ENCODE results near the gene TMEM95.

TMEM95 gene

GRCh38 chr17:7388856-7389255, 33.9 kb downstream of the TMEM95 start:
- no peak for ATAC-seq
- TF ChIP-seq GLIS3 (CRISPR knock-in tag; IDR thresholded peaks at IDR 0.05) (no peak), ZFP3 (CRISPR knock-in tag; IDR thresholded peaks at IDR 0.05) (no peak), CREB5 (CRISPR knock-in tag; IDR thresholded peaks at IDR 0.05; ENCODE audit: low read depth) (no peak), ESRRG (CRISPR knock-in tag; IDR thresholded peaks at IDR 0.05) (no peak), ZNF565 (CRISPR knock-in tag; conservative IDR thresholded peaks at IDR 0.05; ENCODE audit: low read depth) (no peak), RARB (CRISPR knock-in tag; IDR thresholded peaks at IDR 0.05) (no peak), BACH2 (CRISPR knock-in tag; IDR thresholded peaks at IDR 0.05; ENCODE audit: borderline replicate concordance) (no peak), TSHZ2 (CRISPR knock-in tag; IDR thresholded peaks at IDR 0.05) (no peak), ZFP30 (CRISPR knock-in tag; IDR thresholded peaks at IDR 0.05) (no peak), CSDC2 (CRISPR knock-in tag; IDR thresholded peaks at IDR 0.05) (no peak), PATZ1 (CRISPR knock-in tag; IDR thresholded peaks at IDR 0.05; ENCODE audit: borderline replicate concordance) (no peak), POU6F1 (CRISPR knock-in tag; IDR thresholded peaks at IDR 0.05; ENCODE audit: borderline replicate concordance, low read depth) (no peak)

- no peak for ATAC-seq
- TF ChIP-seq POU6F1 (CRISPR knock-in tag; IDR thresholded peaks at IDR 0.05; ENCODE audit: borderline replicate concordance, low read depth) (no peak), ZNF8 (CRISPR knock-in tag; IDR thresholded peaks at IDR 0.05) (no peak), PATZ1 (CRISPR knock-in tag; IDR thresholded peaks at IDR 0.05; ENCODE audit: borderline replicate concordance) (no peak), CSDC2 (CRISPR knock-in tag; IDR thresholded peaks at IDR 0.05) (no peak), GLIS3 (CRISPR knock-in tag; IDR thresholded peaks at IDR 0.05) (no peak), TSHZ2 (CRISPR knock-in tag; IDR thresholded peaks at IDR 0.05) (no peak), CSRNP3 (CRISPR knock-in tag; IDR thresholded peaks at IDR 0.05) (no peak), OSR1 (CRISPR knock-in tag; IDR thresholded peaks at IDR 0.05) (no peak), ZC3H10 (CRISPR knock-in tag; IDR thresholded peaks at IDR 0.05) (no peak), PPARA (CRISPR knock-in tag; IDR thresholded peaks at IDR 0.05; ENCODE audit: borderline replicate concordance) (no peak), TCF4 (CRISPR knock-in tag; IDR thresholded peaks at IDR 0.05; ENCODE audit: borderline replicate concordance) (no peak), ZFP3 (CRISPR knock-in tag; IDR thresholded peaks at IDR 0.05) (no peak), ZNF70 (CRISPR knock-in tag; IDR thresholded peaks at IDR 0.05) (no peak), ISL1 (CRISPR knock-in tag; IDR thresholded peaks at IDR 0.05) (no peak), ZFP30 (CRISPR knock-in tag; IDR thresholded peaks at IDR 0.05) (no peak), ESRRG (CRISPR knock-in tag; IDR thresholded peaks at IDR 0.05) (no peak), SNAI2 (CRISPR knock-in tag; IDR thresholded peaks at IDR 0.05) (no peak), ZNF565 (CRISPR knock-in tag; conservative IDR thresholded peaks at IDR 0.05; ENCODE audit: low read depth) (no peak), ARNTL (CRISPR knock-in tag; IDR thresholded peaks at IDR 0.05; ENCODE audit: borderline replicate concordance, low read depth) (no peak)
Measured at GRCh38 chr17:7389924-7390910, 35.3 kb downstream of the TMEM95 start.
